Measurements from ENCODE around the gene VIPAS39. TPM values are rescaled to one million over a fixed set of nuclear protein-coding genes. Genes with fewer than 3 reads are reported as not detected.

VIPAS39 gene
- total and polyA plus RNA-seq, 2 of the 13 experiments (the other 11 are each of a cell fraction or from before 2014, with no cell fraction given), result 13.3 to 21.5 TPM

DNA sequence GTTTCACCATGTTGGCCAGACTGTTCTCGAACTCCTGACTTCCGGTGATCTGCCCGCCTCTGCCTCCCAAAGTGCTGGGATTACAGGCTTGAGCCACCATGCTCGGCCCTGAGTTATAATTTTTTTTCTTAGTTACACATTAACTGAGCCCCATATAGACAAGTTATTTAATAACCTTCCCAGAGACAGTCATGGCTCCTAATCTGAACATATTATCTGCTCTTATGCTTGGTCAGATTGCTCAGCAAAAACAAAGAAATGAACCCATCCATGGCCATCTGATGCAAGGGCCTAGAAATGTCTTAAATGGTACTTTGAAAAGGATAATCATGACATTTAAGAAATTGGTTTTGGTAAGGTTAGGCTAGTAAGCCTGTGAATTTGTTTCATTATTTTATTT is 67.2 kb downstream of the VIPAS39 start (continued):
- no peak for TF ChIP-seq ZNF567 (CRISPR knock-in tag; IDR thresholded peaks at IDR 0.05; ENCODE audit: borderline replicate concordance)
- no peak for TF ChIP-seq ZNF256 (CRISPR knock-in tag; conservative IDR thresholded peaks at IDR 0.05)
- TF ChIP-seq, protein P1, sequence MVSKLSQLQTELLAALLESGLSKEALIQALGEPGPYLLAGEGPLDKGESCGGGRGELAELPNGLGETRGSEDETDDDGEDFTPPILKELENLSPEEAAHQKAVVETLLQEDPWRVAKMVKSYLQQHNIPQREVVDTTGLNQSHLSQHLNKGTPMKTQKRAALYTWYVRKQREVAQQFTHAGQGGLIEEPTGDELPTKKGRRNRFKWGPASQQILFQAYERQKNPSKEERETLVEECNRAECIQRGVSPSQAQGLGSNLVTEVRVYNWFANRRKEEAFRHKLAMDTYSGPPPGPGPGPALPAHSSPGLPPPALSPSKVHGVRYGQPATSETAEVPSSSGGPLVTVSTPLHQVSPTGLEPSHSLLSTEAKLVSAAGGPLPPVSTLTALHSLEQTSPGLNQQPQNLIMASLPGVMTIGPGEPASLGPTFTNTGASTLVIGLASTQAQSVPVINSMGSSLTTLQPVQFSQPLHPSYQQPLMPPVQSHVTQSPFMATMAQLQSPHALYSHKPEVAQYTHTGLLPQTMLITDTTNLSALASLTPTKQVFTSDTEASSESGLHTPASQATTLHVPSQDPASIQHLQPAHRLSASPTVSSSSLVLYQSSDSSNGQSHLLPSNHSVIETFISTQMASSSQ (IDR thresholded peaks at IDR 0.05; ENCODE audit: low read depth), result peak; percentile 84
- TF ChIP-seq, protein P1 (CRISPR knock-in tag; IDR thresholded peaks at IDR 0.05; ENCODE audit: borderline replicate concordance), result peak; percentile 91; the same call in 1 of the 2 replicates
- TF ChIP-seq, protein P2, sequence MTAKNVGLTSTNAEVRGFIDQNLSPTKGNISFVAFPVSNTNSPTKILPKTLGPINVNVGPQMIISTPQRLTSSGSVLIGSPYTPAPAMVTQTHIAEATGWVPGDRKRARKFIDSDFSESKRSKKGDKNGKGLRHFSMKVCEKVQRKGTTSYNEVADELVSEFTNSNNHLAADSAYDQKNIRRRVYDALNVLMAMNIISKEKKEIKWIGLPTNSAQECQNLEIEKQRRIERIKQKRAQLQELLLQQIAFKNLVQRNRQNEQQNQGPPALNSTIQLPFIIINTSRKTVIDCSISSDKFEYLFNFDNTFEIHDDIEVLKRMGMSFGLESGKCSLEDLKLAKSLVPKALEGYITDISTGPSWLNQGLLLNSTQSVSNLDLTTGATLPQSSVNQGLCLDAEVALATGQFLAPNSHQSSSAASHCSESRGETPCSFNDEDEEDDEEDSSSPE (CRISPR knock-in tag; IDR thresholded peaks at IDR 0.05), result no peak
- no peak for TF ChIP-seq KDM1A (CRISPR knock-in tag; IDR thresholded peaks at IDR 0.05)
- TF ChIP-seq HNRNPLL (IDR thresholded peaks at IDR 0.05; ENCODE audit: low read depth, low read length, poor library complexity, severe bottlenecking), result no peak
- TF ChIP-seq TBP (CRISPR knock-in tag; IDR thresholded peaks at IDR 0.05), result no peak
- no peak for TF ChIP-seq NFYB (CRISPR knock-in tag; IDR thresholded peaks at IDR 0.05)
- TF ChIP-seq CBX2 (IDR thresholded peaks at IDR 0.05; ENCODE audit: low read depth, low read length), result no peak
- no peak for TF ChIP-seq CBX2 (CRISPR knock-in tag; IDR thresholded peaks at IDR 0.05; ENCODE audit: low read depth)
- no peak for TF ChIP-seq HES4 (CRISPR knock-in tag; IDR thresholded peaks at IDR 0.05; ENCODE audit: borderline replicate concordance)
- TF ChIP-seq FOXJ3 (CRISPR knock-in tag; IDR thresholded peaks at IDR 0.05; ENCODE audit: borderline replicate concordance), result no peak; the same call in 1 of the 2 replicates
- TF ChIP-seq ZNF572 (CRISPR knock-in tag; IDR thresholded peaks at IDR 0.05), result no peak
- no peak for TF ChIP-seq LCORL (IDR thresholded peaks at IDR 0.05)
- no peak for TF ChIP-seq LCORL (CRISPR knock-in tag; IDR thresholded peaks at IDR 0.05)
- 0 out of 2 replicates have a peak, but pooled peaks have one; percentile 55 for TF ChIP-seq ZMYM2 (CRISPR knock-in tag; IDR thresholded peaks at IDR 0.05)
- TF ChIP-seq ZNF615 (CRISPR knock-in tag; IDR thresholded peaks at IDR 0.05; ENCODE audit: borderline replicate concordance), result no peak
- no peak for TF ChIP-seq ZNF816 (CRISPR knock-in tag; IDR thresholded peaks at IDR 0.05; ENCODE audit: borderline replicate concordance)
- TF ChIP-seq MLLT10 (CRISPR knock-in tag; IDR thresholded peaks at IDR 0.05), result no peak
- 0 out of 2 replicates have a peak, but pooled peaks have one; percentile 15 for TF ChIP-seq MIXL1 (CRISPR knock-in tag; IDR thresholded peaks at IDR 0.05)
- TF ChIP-seq, protein P3, sequence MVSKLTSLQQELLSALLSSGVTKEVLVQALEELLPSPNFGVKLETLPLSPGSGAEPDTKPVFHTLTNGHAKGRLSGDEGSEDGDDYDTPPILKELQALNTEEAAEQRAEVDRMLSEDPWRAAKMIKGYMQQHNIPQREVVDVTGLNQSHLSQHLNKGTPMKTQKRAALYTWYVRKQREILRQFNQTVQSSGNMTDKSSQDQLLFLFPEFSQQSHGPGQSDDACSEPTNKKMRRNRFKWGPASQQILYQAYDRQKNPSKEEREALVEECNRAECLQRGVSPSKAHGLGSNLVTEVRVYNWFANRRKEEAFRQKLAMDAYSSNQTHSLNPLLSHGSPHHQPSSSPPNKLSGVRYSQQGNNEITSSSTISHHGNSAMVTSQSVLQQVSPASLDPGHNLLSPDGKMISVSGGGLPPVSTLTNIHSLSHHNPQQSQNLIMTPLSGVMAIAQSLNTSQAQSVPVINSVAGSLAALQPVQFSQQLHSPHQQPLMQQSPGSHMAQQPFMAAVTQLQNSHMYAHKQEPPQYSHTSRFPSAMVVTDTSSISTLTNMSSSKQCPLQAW (CRISPR knock-in tag; IDR thresholded peaks at IDR 0.05), result peak; percentile 69; the same call in 1 of the 2 replicates
- TF ChIP-seq, protein P4, sequence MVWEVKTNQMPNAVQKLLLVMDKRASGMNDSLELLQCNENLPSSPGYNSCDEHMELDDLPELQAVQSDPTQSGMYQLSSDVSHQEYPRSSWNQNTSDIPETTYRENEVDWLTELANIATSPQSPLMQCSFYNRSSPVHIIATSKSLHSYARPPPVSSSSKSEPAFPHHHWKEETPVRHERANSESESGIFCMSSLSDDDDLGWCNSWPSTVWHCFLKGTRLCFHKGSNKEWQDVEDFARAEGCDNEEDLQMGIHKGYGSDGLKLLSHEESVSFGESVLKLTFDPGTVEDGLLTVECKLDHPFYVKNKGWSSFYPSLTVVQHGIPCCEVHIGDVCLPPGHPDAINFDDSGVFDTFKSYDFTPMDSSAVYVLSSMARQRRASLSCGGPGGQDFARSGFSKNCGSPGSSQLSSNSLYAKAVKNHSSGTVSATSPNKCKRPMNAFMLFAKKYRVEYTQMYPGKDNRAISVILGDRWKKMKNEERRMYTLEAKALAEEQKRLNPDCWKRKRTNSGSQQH (CRISPR knock-in tag; IDR thresholded peaks at IDR 0.05; ENCODE audit: low read depth), result no peak
- TF ChIP-seq CEBPG (CRISPR knock-in tag; IDR thresholded peaks at IDR 0.05), result peak; percentile 50
- no peak for TF ChIP-seq CREB1 (IDR thresholded peaks at IDR 0.05)
- no peak for TF ChIP-seq CREB1 (CRISPR knock-in tag; IDR thresholded peaks at IDR 0.05)
